Tibial artery (tissue), 4 donors: ENCODE measurements around the gene PRDM13.

ENCODE experiments used
- DNase-seq, 2 donors: peaks; one replicate each; pipeline ENCODE4 v3.0.0-alpha.2; 2019
- H3K27ac ChIP-seq, 2 donors: fragments of 200-600 bp; sonication (generic) in 1 of 2; 1 replicate in 1 of 2; 2 replicates in 1 of 2; pipeline ENCODE4 v1.5.1; 2018 to 2019; ENCODE audit warnings: mild to moderate bottlenecking in 1 of 2
- H3K27me3 ChIP-seq, 2 donors: fragments of 200-600 bp; sonication (generic) in 1 of 2; one replicate each; pipeline versions ENCODE4 v1.5.1 to v1.6.0; 2016 to 2019
- H3K36me3 ChIP-seq, 3 donors: fragments of 200-600 bp; sonication (generic) in 2 of 3; one replicate each; pipeline ENCODE4 v1.5.1; 2016 to 2019; ENCODE audit warnings: mild to moderate bottlenecking in 2 of 3
- H3K4me1 ChIP-seq, 4 donors: fragments of 200-600 bp; sonication (generic) in 2 of 4; 1 replicate in 3 of 4; 2 replicates in 1 of 4; pipeline ENCODE4 v1.5.1; 2016 to 2019
- H3K4me3 ChIP-seq, 2 donors: fragments of 200-600 bp; sonication (generic) in 1 of 2; 1 replicate in 1 of 2; 2 replicates in 1 of 2; pipeline ENCODE4 v1.5.1; 2018 to 2019; ENCODE audit warnings: mild to moderate bottlenecking in 2 of 2
- H3K9me3 ChIP-seq, 3 donors: fragments of 200-600 bp; sonication (generic) in 1 of 3; one replicate each; pipeline ENCODE4 v1.5.1; 2016 to 2019
- CTCF ChIP-seq, 2 experiments: fragments of 200-600 bp in 1 of 2; fragments of 450-650 bp in 1 of 2; IDR thresholded peaks; one replicate each; pipeline ENCODE4 v1.5.1; 2017 to 2019; ENCODE audit warnings: antibody characterized with exemption in 2 of 2, mild to moderate bottlenecking in 1 of 2, moderate library complexity in 1 of 2
- intact Hi-C: fragments of 100-400 bp; cut with DNase I; formaldehyde crosslinking; loops from one replicate; pipeline ENCODE4 v1.15.0; 2023; ENCODE audit warnings: low total_unique reads

Gene PRDM13

GRCh38 chr6:99605911-99606655, 550 bp upstream of the PRDM13 start:
- no peak overlapping the region for H3K27ac ChIP-seq
- no peak for DNase-seq
- H3K36me3 ChIP-seq = no peaks in the 10 kb centered on the region
- H3K4me1 ChIP-seq = peaks cover 0 to 44% (median 26%) of the 10 kb centered on the region in 4 donors
- H3K9me3 ChIP-seq = no peaks in the 10 kb centered on the region
- intact Hi-C loops = no loop called here
- no peak overlapping the region for H3K4me3 ChIP-seq
- peaks cover 8 to 100% of the 10 kb centered on the region in 2 donors for H3K27me3 ChIP-seq
- no peak for TF ChIP-seq CTCF (IDR thresholded peaks at IDR 0.05)

- H3K36me3 ChIP-seq = no peaks in the 10 kb centered on the region
- H3K4me1 ChIP-seq = peaks cover 0 to 44% (median 25%) of the 10 kb centered on the region in 4 donors
- no peak for TF ChIP-seq CTCF (IDR thresholded peaks at IDR 0.05)
- no peaks in the 10 kb centered on the region for H3K9me3 ChIP-seq
- no peak for DNase-seq
- H3K4me3 ChIP-seq = no peak overlapping the region
- H3K27ac ChIP-seq = no peak overlapping the region
- intact Hi-C loops = no loop called here
- peaks cover 10 to 100% of the 10 kb centered on the region in 2 donors for H3K27me3 ChIP-seq
Measured at GRCh38 chr6:99607416-99608036, 893 bp downstream of the PRDM13 start.

- Histone ChIP-seq H3K9me3 (no peaks in the 10 kb centered on the region), H3K4me3 (no peak overlapping the region), H3K27me3 (peaks cover 11 to 100% of the 10 kb centered on the region in 2 donors), H3K36me3 (no peaks in the 10 kb centered on the region), H3K4me1 (peaks cover 0 to 42% (median 23%) of the 10 kb centered on the region in 4 donors), H3K27ac (no peak overlapping the region)
- DNase-seq = no peak
- intact Hi-C loops = no loop called here
- no peak for TF ChIP-seq CTCF (IDR thresholded peaks at IDR 0.05)
Measured at GRCh38 chr6:99608059-99608885, 1.6 kb downstream of the PRDM13 start.

GRCh38 chr6:99608886-99609482, 2.4 kb downstream of the PRDM13 start:
- DNase-seq = no peak
- intact Hi-C loops = no loop called here
- no peaks in the 10 kb centered on the region for H3K36me3 ChIP-seq
- no peak overlapping the region for H3K27ac ChIP-seq
- no peak for TF ChIP-seq CTCF (IDR thresholded peaks at IDR 0.05)
- H3K4me1 ChIP-seq = peaks cover 0 to 42% (median 24%) of the 10 kb centered on the region in 4 donors
- H3K4me3 ChIP-seq = no peak overlapping the region
- H3K27me3 ChIP-seq = peaks cover 10 to 100% of the 10 kb centered on the region in 2 donors
- H3K9me3 ChIP-seq = no peaks in the 10 kb centered on the region

- intact Hi-C loops = no loop called here
- no peaks in the 10 kb centered on the region for H3K9me3 ChIP-seq
- H3K27ac ChIP-seq = no peak overlapping the region
- H3K36me3 ChIP-seq = no peaks in the 10 kb centered on the region
- H3K4me3 ChIP-seq = no peak overlapping the region
- no peak for DNase-seq
- peaks cover 0 to 41% (median 26%) of the 10 kb centered on the region in 4 donors for H3K4me1 ChIP-seq
- TF ChIP-seq CTCF (IDR thresholded peaks at IDR 0.05) = no peak
- H3K27me3 ChIP-seq = peaks cover 9 to 100% of the 10 kb centered on the region in 2 donors
Measured at GRCh38 chr6:99609905-99610489, 3.4 kb downstream of the PRDM13 start.
